Measurements from ENCODE around the gene SLC16A7. TPM values are rescaled to one million over a fixed set of nuclear protein-coding genes. Genes with fewer than 3 reads are reported as not detected.
A peak's percentile ranks its signal among the peaks of the same experiment; 100 is the strongest.

SLC16A7 gene
- total RNA-seq, 1 donor, result 170 TPM

- no peak overlapping the region for H3K4me3 ChIP-seq (ENCODE audit: low read depth, low read length)
- DNase-seq (ENCODE audit: low read depth), result no peak
- TF ChIP-seq CTCF (IDR thresholded peaks at IDR 0.05; ENCODE audit: insufficient read depth, low read length), result no peak
Measured at GRCh38 chr12:59579631-59580030, 16.2 kb upstream of the SLC16A7 start.

- DNase-seq (ENCODE audit: low read depth), result no peak
- no peak for TF ChIP-seq CTCF (IDR thresholded peaks at IDR 0.05; ENCODE audit: insufficient read depth, low read length)
- no peak overlapping the region for H3K4me3 ChIP-seq (ENCODE audit: low read depth, low read length)
Measured at GRCh38 chr12:59580050-59580449, 15.8 kb upstream of the SLC16A7 start.

DNA sequence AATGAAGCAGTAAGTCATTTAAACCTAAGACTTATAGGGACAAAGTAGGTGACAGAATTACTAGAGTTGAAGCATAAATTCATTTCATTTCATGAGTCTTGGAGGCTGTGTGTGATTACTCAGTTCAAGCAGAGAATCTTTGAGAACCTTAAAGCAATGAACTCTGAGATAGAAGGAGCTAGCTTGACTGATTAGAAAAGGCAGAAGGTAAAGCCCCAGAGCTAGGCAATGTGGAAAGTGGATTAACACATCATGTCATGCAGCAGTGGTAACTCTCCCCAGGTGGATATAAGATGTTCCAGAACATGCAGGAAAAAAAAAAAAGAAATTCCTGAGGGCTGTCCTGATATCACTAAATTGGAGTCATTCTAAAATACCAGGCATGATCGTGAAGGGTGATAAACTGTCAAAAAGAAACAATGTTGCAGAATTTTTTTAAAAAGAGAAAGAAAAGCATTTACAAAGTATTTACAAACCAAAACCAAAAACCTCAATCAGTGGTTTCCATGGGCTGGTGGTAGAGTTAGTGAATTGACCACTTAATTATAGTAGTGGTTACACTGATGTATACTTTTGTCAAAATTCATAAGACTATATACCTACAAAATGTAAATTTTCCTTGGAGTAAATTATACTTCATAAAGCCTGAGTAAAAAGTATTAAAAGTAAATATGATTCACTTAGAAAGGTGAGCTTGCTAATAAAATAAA lies 12.7 kb upstream of the SLC16A7 start:
- no peak overlapping the region for H3K4me3 ChIP-seq (ENCODE audit: low read depth, low read length)
- TF ChIP-seq CTCF (IDR thresholded peaks at IDR 0.05; ENCODE audit: insufficient read depth, low read length), result no peak
- no peak for DNase-seq (ENCODE audit: low read depth)

- no peak for DNase-seq (ENCODE audit: low read depth)
- no peak overlapping the region for H3K4me3 ChIP-seq (ENCODE audit: low read depth, low read length)
- no peak for TF ChIP-seq CTCF (IDR thresholded peaks at IDR 0.05; ENCODE audit: insufficient read depth, low read length)
Measured at GRCh38 chr12:59587710-59588109, 8.1 kb upstream of the SLC16A7 start.

- DNase-seq (ENCODE audit: low read depth), result no peak
- TF ChIP-seq CTCF (IDR thresholded peaks at IDR 0.05; ENCODE audit: insufficient read depth, low read length), result no peak
- no peak overlapping the region for H3K4me3 ChIP-seq (ENCODE audit: low read depth, low read length)
Measured at GRCh38 chr12:59593761-59594160, 2.1 kb upstream of the SLC16A7 start.

DNA sequence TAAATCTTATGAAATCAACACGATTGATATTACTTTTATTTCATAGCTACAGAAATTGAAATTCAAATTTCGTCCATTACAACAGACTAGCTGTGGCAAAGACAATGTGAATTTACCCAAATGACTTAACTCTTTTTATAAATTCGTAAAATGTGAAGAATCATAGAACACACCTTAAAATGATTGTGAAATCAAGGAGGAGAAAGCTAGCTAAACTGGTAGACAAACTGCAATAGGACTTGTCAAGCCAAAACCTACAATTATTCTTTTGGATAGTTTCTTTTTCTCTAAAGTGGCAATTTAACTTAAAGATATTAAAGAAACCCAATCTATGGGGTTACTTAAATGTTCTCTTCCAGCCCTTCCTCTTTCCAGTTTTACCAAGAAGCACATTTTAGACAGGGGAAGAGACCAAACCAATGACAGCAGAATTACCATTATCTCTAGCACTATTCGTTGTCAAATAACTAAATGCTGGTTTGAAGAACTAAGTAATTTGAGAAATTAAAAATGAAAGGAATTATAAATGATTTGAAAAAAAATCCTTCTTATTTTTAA lies 807 bp upstream of the SLC16A7 start:
- TF ChIP-seq CTCF (IDR thresholded peaks at IDR 0.05; ENCODE audit: insufficient read depth, low read length), result no peak
- peak; percentile 2 for DNase-seq (ENCODE audit: low read depth)

GRCh38 chr12:59595565-59595882 lies 305 bp upstream of the SLC16A7 start:
- DNase-seq (ENCODE audit: low read depth), result no peak
- H3K4me3 ChIP-seq (ENCODE audit: low read depth, low read length), result peak overlapping the region; percentile 73
- no peak for TF ChIP-seq CTCF (IDR thresholded peaks at IDR 0.05; ENCODE audit: insufficient read depth, low read length)

More for the DNA sequence above, 807 bp upstream of the SLC16A7 start:
- peak overlapping the region; percentile 73 for H3K4me3 ChIP-seq (ENCODE audit: low read depth, low read length)

All from fibroblast of the aortic adventitia (primary cell).